Calu3 (cell line): ENCODE measurements around the gene GHR. TPM values are rescaled to one million over a fixed set of nuclear protein-coding genes. Genes with fewer than 3 reads are reported as not detected.
"Not testable (repeated sequence)": the region's sequence is repeated elsewhere in the genome, so short reads cannot be mapped to it uniquely, and the experiment has no call there.

Experiments used
- BruUV-seq: library from RNA; stranded (reverse); fragments of 400-500 nt; replicated peaks from 2 replicates; lab custom pipeline; 2021; lab: Mats Ljungman, UMichigan
- CTCF ChIA-PET: fragments of 300-600 bp; sonication (Branson Sonifier 250); formaldehyde crosslinking; loops from one replicate; lab custom pipeline; 2022; ENCODE audit warnings: antibody characterized with exemption; lab: Charles Lee
- DNase-seq: peaks from one replicate; pipeline ENCODE4 v3.0.0; 2022
- H3K27ac Mint-ChIP-seq: one replicate; pipeline ENCODE4 v1.8.0; 2022; ENCODE audit warnings: mixed read lengths; ENCODE audit not compliant: unreplicated experiment
- H3K27me3 Mint-ChIP-seq: one replicate; pipeline ENCODE4 v1.8.0; 2022; ENCODE audit warnings: mixed read lengths; ENCODE audit not compliant: unreplicated experiment
- H3K36me3 Mint-ChIP-seq: one replicate; pipeline ENCODE4 v1.8.0; 2022; ENCODE audit warnings: mild to moderate bottlenecking, moderate library complexity, mixed read lengths; ENCODE audit not compliant: insufficient read depth, unreplicated experiment
- H3K4me1 Mint-ChIP-seq: one replicate; pipeline ENCODE4 v1.8.0; 2022; ENCODE audit warnings: mild to moderate bottlenecking, low read depth, mixed read lengths; ENCODE audit not compliant: unreplicated experiment
- H3K4me3 Mint-ChIP-seq: one replicate; pipeline ENCODE4 v1.8.0; 2022; ENCODE audit warnings: mild to moderate bottlenecking, low read depth, moderate library complexity, mixed read lengths; ENCODE audit not compliant: unreplicated experiment
- H3K9me3 Mint-ChIP-seq: one replicate; pipeline ENCODE4 v1.8.0; 2022; ENCODE audit warnings: low read depth, mixed read lengths; ENCODE audit not compliant: unreplicated experiment
- CTCF ChIP-seq: fragments of 200-600 bp; IDR thresholded peaks from one replicate; pipeline ENCODE4 v1.8.0; 2022; ENCODE audit warnings: antibody characterized with exemption; ENCODE audit not compliant: unreplicated experiment
- intact Hi-C: fragments of 100-400 bp; cut with micrococcal nuclease; formaldehyde crosslinking; loops from one replicate; pipeline ENCODE4 v1.10.0; 2022; ENCODE audit not compliant: unreplicated experiment
- total RNA-seq: library from RNA; stranded (reverse); gene quantifications from 2 replicates; pipeline ENCODE4 v1.2.3, GENCODE V29; 2022

The GHR gene
- total RNA-seq, 1 experiment from 2014 or later: 0.45 TPM

GRCh38 chr5:42654645-42655044, 231.4 kb downstream of the GHR start:
- H3K4me3 Mint-ChIP-seq: no peak overlapping the region
- no peaks in the 10 kb centered on the region for H3K4me1 Mint-ChIP-seq
- no peak overlapping the region for H3K27ac Mint-ChIP-seq
- H3K36me3 Mint-ChIP-seq: no peaks in the 10 kb centered on the region
- no peak for DNase-seq
- CTCF ChIA-PET: no interaction called here
- intact Hi-C loops: loop anchor here (5.0 kb wide), 1 partner anchor 792 kb away; no protein-coding TSS in a partner anchor
- no peak for TF ChIP-seq CTCF
- BruUV-seq: no TSS peak
- no peaks in the 10 kb centered on the region for H3K9me3 Mint-ChIP-seq
- peaks cover 45% of the 10 kb centered on the region for H3K27me3 Mint-ChIP-seq

GRCh38 chr5:42655982-42656650, 232.9 kb downstream of the GHR start:
- Mint-ChIP-seq H3K9me3 (peaks cover 3% of the 10 kb centered on the region), H3K4me1 (no peaks in the 10 kb centered on the region), H3K4me3 (no peak overlapping the region), H3K36me3 (no peaks in the 10 kb centered on the region), H3K27me3 (peaks cover 45% of the 10 kb centered on the region), H3K27ac (no peak overlapping the region)
- DNase-seq: no peak
- CTCF ChIA-PET: interaction anchor here (0.9 to 1.2 kb wide), 2 partner anchors 22 to 599 kb away, joined by 3 read pairs; no protein-coding TSS in a partner anchor
- no TSS peak for BruUV-seq
- TF ChIP-seq CTCF: no peak
- intact Hi-C loops: loop anchor here (5.0 kb wide), 1 partner anchor 794 kb away; no protein-coding TSS in a partner anchor

- Mint-ChIP-seq H3K4me3 (no peak overlapping the region), H3K9me3 (peaks cover 3% of the 10 kb centered on the region), H3K4me1 (no peaks in the 10 kb centered on the region), H3K27me3 (peaks cover 45% of the 10 kb centered on the region), H3K27ac (no peak overlapping the region), H3K36me3 (no peaks in the 10 kb centered on the region)
- no TSS peak for BruUV-seq
- intact Hi-C loops: loop anchor here (5.0 kb wide), 1 partner anchor 794 kb away; no protein-coding TSS in a partner anchor
- CTCF ChIA-PET: interaction anchor here (0.9 to 1.2 kb wide), 2 partner anchors 23 to 599 kb away, joined by 3 read pairs; no protein-coding TSS in a partner anchor
- DNase-seq: no peak
- TF ChIP-seq CTCF: no peak
Measured at GRCh38 chr5:42656651-42657015, 233.4 kb downstream of the GHR start.

- CTCF ChIA-PET, H3K27ac Mint-ChIP-seq, BruUV-seq, DNase-seq, H3K36me3 Mint-ChIP-seq, H3K4me3 Mint-ChIP-seq, H3K4me1 Mint-ChIP-seq, H3K9me3 Mint-ChIP-seq: not testable (repeated sequence)
- intact Hi-C loops: loop anchor here (5.0 kb wide), 1 partner anchor 798 kb away; no protein-coding TSS in a partner anchor
- H3K27me3 Mint-ChIP-seq: peaks cover 28% of the 10 kb centered on the region
Measured at GRCh38 chr5:42659869-42660268, 236.6 kb downstream of the GHR start.

GRCh38 chr5:42665857-42666256, 242.6 kb downstream of the GHR start:
- H3K4me1 Mint-ChIP-seq: no peaks in the 10 kb centered on the region
- BruUV-seq: no TSS peak
- H3K9me3 Mint-ChIP-seq: peaks cover under 1% of the 10 kb centered on the region
- no peaks in the 10 kb centered on the region for H3K36me3 Mint-ChIP-seq
- H3K4me3 Mint-ChIP-seq: no peak overlapping the region
- H3K27me3 Mint-ChIP-seq: no peaks in the 10 kb centered on the region
- intact Hi-C loops: no loop called here
- H3K27ac Mint-ChIP-seq: no peak overlapping the region
- CTCF ChIA-PET: no interaction called here
- no peak for TF ChIP-seq CTCF
- no peak for DNase-seq
